Posterior vena cava (tissue), 2 donors: ENCODE results near the gene ADAMTS3. TPM values are rescaled to one million over a fixed set of nuclear protein-coding genes. Genes with fewer than 3 reads are reported as not detected.

Experiments
- DNase-seq: peaks from one replicate; pipeline ENCODE4 v3.0.0-alpha.2; 2020; ENCODE audit warnings: low spot score
- intact Hi-C, 2 donors: fragments of 100-400 bp; cut with DNase I; formaldehyde crosslinking; loops; one replicate each; pipeline versions ENCODE4 v1.14.1 to v1.14.2; 2022 to 2023
- total RNA-seq, 2 donors: library from RNA; stranded (reverse); fragmentation: NEBNext Ultra II Directional; extraction: Animal tissue kit (Norgen Biotek cat#: 25700); gene quantifications; one replicate each; pipeline ENCODE4 v1.2.1, GENCODE V29; 2021
- donor health status: DM: yes; HTN: yes; CAD: no.
- donor health status: DM: yes; HTN: yes; CAD: no.

ADAMTS3 gene
- total RNA-seq, 2 donors from 2014 or later = 3.2 to 6.2 TPM

- DNase-seq = no peak
- intact Hi-C loops = no loop called here
Measured at GRCh38 chr4:72239487-72240116, 329.4 kb downstream of the ADAMTS3 start.
